NCI-H774 (cell line): ENCODE data around the gene MEX3B.
"Not testable (repeated sequence)": the region's sequence is repeated elsewhere in the genome, so short reads cannot be mapped to it uniquely, and the experiment has no call there.

ENCODE experiments used
- DNase-seq: peaks from one replicate; lab custom pipeline; 2025; lab: John Stamatoyannopoulos, UW

The MEX3B gene

DNA sequence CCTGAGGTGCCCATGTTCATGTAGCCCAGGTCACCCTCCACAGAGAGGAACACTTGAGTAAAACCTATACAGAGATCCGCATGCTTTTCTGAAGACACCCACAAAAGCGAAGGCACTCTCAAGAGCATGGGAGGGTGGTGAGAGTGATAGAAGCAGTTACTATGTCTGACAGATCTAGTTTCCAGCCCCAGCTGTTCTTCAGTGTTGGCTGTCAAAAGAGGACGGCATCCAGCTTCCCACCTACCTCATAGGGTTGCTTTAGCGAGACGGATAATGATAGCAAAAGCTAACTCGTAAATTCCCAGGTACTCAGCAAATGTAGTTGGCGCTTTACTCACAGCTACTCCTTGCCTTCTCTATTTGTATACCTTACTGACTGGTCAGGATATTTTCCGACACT, 3.0 kb upstream of the MEX3B start:
- DNase-seq: no peak

- DNase-seq: no peak
These were observed 1.9 kb upstream of the MEX3B start for GRCh38 chr15:82047453-82048400.

GRCh38 chr15:82046666-82047452, 1.0 kb upstream of the MEX3B start:
- DNase-seq: peak; percentile 91

- DNase-seq: no peak
These were observed 483 bp downstream of the MEX3B start for GRCh38 chr15:82045179-82045891.

- no peak for DNase-seq
These were observed 1.2 kb downstream of the MEX3B start for GRCh38 chr15:82044373-82045178.

DNA sequence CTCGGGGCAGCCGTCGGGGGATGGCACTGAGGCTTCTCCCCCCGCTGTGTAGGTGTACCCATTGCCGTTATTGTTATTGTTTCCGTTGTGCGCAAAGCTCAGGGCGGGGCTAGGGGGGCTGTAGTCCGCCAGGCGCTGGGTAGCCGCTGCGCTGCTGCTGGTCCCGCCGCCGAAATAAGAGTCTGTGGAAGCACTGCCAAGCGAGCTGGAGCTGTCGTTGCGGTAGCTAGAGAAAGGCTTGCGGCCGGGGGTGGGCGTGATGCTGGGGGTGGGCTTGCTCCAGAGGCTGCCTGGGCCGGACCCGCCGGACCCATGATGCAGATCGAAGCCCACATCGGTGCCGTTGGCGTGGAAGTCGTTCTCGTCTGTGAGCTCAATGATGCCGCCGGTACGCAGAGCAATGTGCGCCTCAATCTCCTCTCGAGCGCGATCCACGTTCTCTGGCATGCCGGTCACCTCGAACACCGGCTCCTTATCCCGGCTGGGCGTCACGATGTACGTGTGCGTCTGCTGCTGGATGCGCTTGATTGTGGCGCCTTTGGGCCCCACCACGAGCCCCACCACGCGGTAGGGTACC, 1.9 kb downstream of the MEX3B start:
- no peak for DNase-seq

- no peak for DNase-seq
These were observed 2.6 kb downstream of the MEX3B start for GRCh38 chr15:82043130-82043673.

GRCh38 chr15:82040862-82041261, 5.0 kb downstream of the MEX3B start:
- peak; percentile 88 for DNase-seq

DNA sequence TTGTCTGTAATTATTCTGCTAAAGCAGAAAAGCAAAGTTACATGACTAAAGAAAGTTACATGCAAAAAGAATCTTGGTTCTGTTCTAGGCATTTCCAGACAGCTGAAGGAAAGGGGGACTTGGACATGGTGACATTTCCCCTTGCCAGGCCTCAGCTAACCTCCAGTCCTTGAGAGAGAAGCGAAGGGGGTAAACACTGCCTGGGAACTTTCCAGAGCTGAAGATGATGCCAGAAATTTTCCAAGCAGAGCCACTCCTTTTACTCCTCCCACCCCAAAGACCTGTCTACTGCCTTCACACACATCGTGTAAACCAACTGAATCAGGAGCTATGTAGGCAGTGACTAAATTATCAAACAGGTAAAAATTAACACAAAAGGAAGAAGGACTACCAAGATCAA, 5.4 kb downstream of the MEX3B start:
- DNase-seq: no peak

GRCh38 chr15:82039871-82040270, 5.9 kb downstream of the MEX3B start:
- no peak for DNase-seq

DNA sequence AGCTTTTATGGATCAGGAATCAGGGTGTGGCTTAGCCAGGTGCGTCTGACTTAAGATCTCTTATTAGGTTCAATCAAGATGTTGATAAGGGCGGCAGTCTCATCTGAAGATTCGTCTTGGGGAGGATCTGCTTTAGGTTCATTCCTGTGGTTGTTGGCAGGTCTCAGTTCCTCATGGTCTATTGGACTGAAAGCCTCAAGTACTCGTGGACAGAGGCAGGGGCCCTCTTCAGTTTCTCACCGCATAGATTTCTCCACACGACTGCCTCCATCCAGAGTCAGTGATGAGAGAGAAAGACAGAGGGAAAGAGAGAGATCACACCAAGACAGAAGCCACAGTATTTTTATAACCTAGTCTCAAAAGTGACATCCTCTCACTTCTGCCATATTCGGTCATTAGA, 9.4 kb downstream of the MEX3B start:
- DNase-seq: no peak

DNA sequence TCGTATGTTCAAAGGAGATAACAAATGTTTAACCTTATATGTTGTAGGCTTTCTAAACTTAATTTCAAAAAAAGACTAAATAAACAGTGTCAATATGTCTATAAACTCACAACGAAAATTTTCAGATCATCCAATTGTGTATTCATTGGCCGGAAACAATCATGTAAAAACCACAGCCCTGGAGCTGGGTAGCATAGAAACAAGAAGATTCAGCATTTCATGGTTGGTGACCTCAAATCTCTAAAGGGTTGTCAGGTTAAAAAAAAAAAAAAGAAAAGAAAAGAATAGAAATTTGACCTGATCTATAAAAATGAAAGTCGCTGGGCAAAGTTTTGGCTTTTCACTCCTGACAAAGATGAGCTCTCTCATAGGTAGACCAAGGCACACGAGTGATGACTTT, 13.9 kb downstream of the MEX3B start:
- DNase-seq: no peak

- no peak for DNase-seq
These were observed 15.6 kb downstream of the MEX3B start for GRCh38 chr15:82030176-82030575.

DNA sequence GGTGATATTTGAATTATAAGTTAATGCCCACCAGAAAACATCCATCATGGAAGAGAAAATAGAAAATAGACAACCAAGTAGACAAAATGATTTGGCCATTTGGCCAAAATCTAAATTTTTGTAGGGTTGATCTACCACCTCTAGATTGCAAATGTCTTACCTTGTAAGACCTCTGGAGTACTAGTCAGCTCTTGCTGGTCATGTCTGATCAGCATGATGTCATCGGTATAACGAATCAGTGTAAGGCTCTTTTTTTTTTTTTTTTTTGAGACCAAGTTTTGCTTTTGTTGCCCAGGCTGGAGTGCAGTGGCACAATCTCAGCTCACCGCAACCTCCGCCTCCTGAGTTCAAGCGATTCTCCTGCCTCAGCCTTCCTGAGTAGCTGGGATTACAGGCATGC, 17.7 kb downstream of the MEX3B start:
- not testable (repeated sequence) for DNase-seq

DNA sequence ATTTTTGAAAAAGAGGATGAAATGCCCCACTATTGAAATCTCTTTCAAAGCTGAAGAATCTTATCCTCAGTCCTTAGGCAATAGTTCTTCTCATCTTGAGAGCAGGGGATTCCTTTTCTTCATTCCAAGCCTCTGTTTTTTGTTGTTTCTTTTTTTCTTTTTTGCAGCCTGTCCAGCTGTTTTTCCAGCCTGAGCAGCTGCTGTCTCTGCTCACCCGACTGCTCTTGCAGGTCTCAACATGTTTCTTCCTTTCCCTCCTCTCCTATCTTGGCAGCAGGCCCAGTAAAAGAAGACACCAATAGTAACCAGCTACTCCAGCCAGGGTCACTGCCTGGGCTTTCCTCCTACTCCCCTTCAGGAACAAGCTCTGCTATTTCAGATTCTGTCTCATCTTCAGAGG, 23.8 kb downstream of the MEX3B start:
- peak; percentile 40 for DNase-seq

GRCh38 chr15:82020625-82021394, 25.0 kb downstream of the MEX3B start:
- no peak for DNase-seq

DNA sequence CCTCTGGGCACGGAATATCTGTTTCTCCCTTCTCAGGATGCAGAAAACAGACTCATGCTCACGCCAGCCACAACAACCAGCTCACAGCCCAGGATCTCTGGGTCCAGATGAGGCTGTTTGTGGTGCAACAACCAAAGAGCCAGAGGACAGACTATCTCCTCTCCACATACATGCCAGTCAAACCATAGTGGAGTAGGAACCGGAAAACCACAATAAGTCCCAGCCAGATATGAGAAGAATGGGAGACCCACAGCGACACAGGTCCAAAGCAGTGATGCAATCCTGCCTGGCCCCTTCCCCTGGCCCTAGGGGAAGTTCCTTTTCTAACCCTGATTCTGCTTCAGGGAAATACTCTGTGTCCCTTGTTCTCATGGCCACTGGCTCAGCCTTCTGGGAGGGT, 27.6 kb downstream of the MEX3B start:
- DNase-seq: no peak

DNA sequence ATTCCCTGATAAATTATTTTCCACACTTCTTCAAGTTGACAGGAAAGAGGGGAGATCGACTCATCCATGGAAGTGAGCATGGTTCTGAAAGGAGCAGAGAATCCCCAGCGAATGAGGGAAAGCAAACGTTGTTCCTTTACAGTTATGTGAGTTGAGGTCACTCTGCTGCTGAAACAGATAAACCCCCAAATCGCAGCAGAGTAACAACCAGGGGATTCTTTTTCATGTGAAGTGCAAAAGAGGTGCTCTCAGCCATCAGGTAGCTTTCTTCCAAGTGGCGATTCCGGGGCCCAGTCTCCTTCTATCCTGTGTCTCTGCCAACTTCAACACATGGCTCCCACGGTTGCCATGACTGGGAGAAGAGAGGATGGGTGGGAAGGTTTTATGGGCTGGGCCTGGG, 28.2 kb downstream of the MEX3B start:
- no peak for DNase-seq

DNA sequence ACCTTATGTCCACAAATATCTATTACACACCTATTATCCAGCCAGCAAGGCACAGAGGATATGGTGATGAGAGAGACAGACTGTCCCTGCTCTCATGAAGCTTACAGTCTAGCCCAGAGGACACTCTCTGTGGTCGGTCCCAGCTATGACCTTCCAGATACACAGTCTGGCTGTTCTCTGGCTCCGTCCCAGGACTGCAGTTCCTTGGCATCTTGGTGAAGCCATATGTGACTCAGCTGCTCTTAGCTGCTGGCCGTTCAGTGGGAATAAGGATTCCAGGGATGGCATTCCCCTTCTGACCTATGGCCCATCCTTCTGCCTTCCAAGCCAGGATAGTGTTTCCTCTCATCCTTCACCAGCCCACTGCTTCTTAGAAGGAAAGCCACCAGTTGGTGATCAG, 30.8 kb downstream of the MEX3B start:
- no peak for DNase-seq

DNA sequence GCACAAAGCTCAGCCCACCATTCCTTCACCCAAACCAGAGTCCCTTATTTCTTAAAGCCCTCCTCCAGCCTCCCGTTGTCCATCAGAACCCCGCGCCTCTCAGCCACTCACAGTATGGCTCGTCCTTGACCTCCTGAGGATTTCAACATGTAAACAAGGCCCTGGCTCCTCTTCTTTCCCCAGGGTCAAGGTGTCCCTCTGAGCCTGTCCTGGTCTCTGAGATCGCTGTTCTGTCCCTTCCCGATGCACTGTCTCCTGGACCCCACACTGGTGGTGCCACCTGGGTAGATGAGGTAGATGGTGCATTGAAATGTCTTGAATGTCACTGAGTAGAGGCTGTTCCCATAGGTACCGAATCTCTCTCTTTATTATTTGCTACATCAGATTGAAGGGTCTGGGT, 32.9 kb downstream of the MEX3B start:
- no peak for DNase-seq
